HG03064 (cell line): ENCODE data around the gene CCBE1.
"Not testable (repeated sequence)": the region's sequence is repeated elsewhere in the genome, so short reads cannot be mapped to it uniquely, and the experiment has no call there.

ENCODE experiments used
- ATAC-seq: cut with Tn5 transposase; IDR thresholded peaks from one replicate; pipeline ENCODE4 v1.9.1; 2021; ENCODE audit warnings: low read depth; ENCODE audit not compliant: unreplicated experiment

Gene CCBE1

GRCh38 chr18:59717291-59717690 is 20.1 kb upstream of the CCBE1 start:
- ATAC-seq: no peak

GRCh38 chr18:59715966-59716369 is 18.7 kb upstream of the CCBE1 start:
- no peak for ATAC-seq

GRCh38 chr18:59715445-59715844 is 18.2 kb upstream of the CCBE1 start:
- ATAC-seq: no peak

GRCh38 chr18:59714096-59714495 is 16.9 kb upstream of the CCBE1 start:
- not testable (repeated sequence) for ATAC-seq

GRCh38 chr18:59712311-59712710 is 15.1 kb upstream of the CCBE1 start:
- ATAC-seq: no peak

GRCh38 chr18:59708988-59709387 is 11.8 kb upstream of the CCBE1 start:
- ATAC-seq: no peak

- ATAC-seq: no peak
These were observed 10.1 kb upstream of the CCBE1 start for GRCh38 chr18:59707306-59707705.

- no peak for ATAC-seq
These were observed 9.3 kb upstream of the CCBE1 start for GRCh38 chr18:59706499-59706898.

- ATAC-seq: no peak
These were observed 7.9 kb upstream of the CCBE1 start for GRCh38 chr18:59705145-59705544.

- no peak for ATAC-seq
These were observed 6.9 kb upstream of the CCBE1 start for GRCh38 chr18:59704146-59704545.

- ATAC-seq: no peak
These were observed 4.0 kb upstream of the CCBE1 start for GRCh38 chr18:59701272-59701671.

GRCh38 chr18:59700535-59700967 is 3.3 kb upstream of the CCBE1 start:
- ATAC-seq: no peak

- no peak for ATAC-seq
These were observed 2.7 kb upstream of the CCBE1 start for GRCh38 chr18:59699750-59700534.

GRCh38 chr18:59699061-59699460 is 1.8 kb upstream of the CCBE1 start:
- no peak for ATAC-seq

- ATAC-seq: peak; percentile 24
These were observed 650 bp downstream of the CCBE1 start for GRCh38 chr18:59696311-59697235.

GRCh38 chr18:59695551-59695950 is 1.7 kb downstream of the CCBE1 start:
- ATAC-seq: no peak

- no peak for ATAC-seq
These were observed 2.4 kb downstream of the CCBE1 start for GRCh38 chr18:59694824-59695223.

- ATAC-seq: no peak
These were observed 5.2 kb downstream of the CCBE1 start for GRCh38 chr18:59691996-59692395.

- no peak for ATAC-seq
These were observed 6.2 kb downstream of the CCBE1 start for GRCh38 chr18:59690996-59691395.

- ATAC-seq: no peak
These were observed 6.8 kb downstream of the CCBE1 start for GRCh38 chr18:59690186-59690982.

- ATAC-seq: no peak
These were observed 7.5 kb downstream of the CCBE1 start for GRCh38 chr18:59689756-59690155.
